ENCODE data around the gene CDH4.

DNA sequence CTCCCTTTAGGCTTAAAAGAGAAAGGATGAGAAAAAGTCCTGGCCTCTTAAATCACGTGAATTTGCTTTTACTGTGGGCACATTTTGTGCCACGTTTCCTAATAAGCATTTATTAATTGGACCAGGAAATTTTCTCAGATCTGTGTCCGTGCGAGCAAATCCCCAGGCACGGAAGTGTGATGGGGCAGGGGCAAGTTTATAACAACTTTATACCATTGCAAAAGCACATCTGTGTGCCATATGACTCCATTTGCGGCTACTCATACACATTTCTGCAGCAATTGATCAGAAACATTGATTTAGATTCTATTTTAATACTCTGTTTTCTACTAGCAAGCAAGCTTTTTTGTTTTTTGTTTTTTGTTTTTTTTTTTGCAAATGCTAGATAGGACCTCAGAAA, 440.4 kb downstream of the CDH4 start:
- TF ChIP-seq POLR2A (IDR thresholded peaks at IDR 0.05; ENCODE audit: low read length) = no peak
- TF ChIP-seq GATA1 (IDR thresholded peaks at IDR 0.05; ENCODE audit: low read depth, low read length) = no peak
